Activated T-cell treated with anti-CD3 and anti-CD28 coated beads, Interleukin-2, amount 50 U/mL, for 4 hours (primary cell): ENCODE data around the gene CENPX. TPM values are rescaled to one million over a fixed set of nuclear protein-coding genes. Genes with fewer than 3 reads are reported as not detected.
A peak's percentile ranks its signal among the peaks of the same experiment; 100 is the strongest.

Experiments used
- ATAC-seq, 2 donors: fragments of 200-7000 bp; cut with Tn5 transposase; one replicate each; pipeline ENCODE4 v1.10.0; 2021
- DNase-seq: peaks from one replicate; pipeline ENCODE4 v3.0.0-alpha.2; 2020
- H3K27me3 Mint-ChIP-seq: one replicate; pipeline ENCODE4 v1.8.0; 2021; ENCODE audit warnings: low read depth, mixed read lengths
- H3K36me3 Mint-ChIP-seq: one replicate; pipeline ENCODE4 v1.8.0; 2022; ENCODE audit warnings: mixed read lengths; ENCODE audit not compliant: insufficient read depth
- H3K4me1 Mint-ChIP-seq: one replicate; pipeline ENCODE4 v1.8.0; 2021; ENCODE audit warnings: low read depth, mixed read lengths
- H3K4me3 Mint-ChIP-seq: one replicate; pipeline ENCODE4 v1.8.0; 2021; ENCODE audit warnings: mild to moderate bottlenecking, moderate library complexity, mixed read lengths
- H3K9me3 Mint-ChIP-seq: one replicate; pipeline ENCODE4 v1.8.0; 2021; ENCODE audit warnings: mixed read lengths
- total RNA-seq, 3 donors: library from RNA; stranded (reverse); gene quantifications; one replicate each; pipeline ENCODE4 v1.2.1, GENCODE V29; 2021

Gene CENPX
- total RNA-seq, 3 donors from 2014 or later, result 145 to 189 (median 183) TPM

- ATAC-seq (no peak), DNase-seq (no peak)
- H3K4me3 Mint-ChIP-seq, result no peak overlapping the region
Observed at GRCh38 chr17:82028246-82028645, 5.6 kb upstream of the CENPX start.

DNA sequence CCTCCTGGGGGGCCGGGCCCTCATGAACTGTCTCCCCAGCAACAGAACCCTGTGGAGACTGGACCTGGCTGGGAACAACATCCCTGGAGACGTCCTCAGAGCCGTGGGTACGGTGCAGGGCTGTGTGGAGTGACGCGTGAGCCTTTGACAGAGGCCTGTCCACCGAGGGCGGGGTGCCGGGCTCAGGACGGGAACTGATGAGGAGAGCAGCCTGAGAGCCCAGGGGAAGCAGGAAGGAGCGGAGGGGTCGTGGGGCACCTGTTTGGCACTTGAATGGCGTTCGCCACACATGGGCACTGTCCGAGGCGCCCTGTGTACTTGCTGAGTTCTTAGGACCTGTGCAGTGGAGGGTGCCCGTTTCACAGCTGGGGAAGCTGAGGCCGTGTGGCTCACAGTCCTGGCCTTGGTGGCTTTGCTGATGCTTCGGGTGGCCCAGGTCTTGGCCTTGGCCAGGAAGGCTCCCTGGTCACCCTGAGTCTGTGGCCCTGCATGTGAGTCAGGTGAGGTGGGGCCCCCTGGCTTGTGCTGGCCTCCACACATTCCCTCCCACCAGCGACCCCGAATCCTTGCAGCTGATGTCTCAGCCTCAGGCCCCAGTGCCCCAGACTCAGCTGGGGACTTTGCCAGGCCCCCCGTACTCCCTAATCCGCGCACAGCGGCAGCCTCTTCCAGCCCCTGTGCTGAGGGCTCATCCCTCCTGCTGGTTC, 2.9 kb upstream of the CENPX start:
- DNase-seq (no peak), ATAC-seq (no peak)
- H3K4me3 Mint-ChIP-seq, result no peak overlapping the region
- H3K4me1 Mint-ChIP-seq, result peaks cover 28% of the 10 kb centered on the region
- no peaks in the 10 kb centered on the region for H3K9me3 Mint-ChIP-seq
- no peaks in the 10 kb centered on the region for H3K36me3 Mint-ChIP-seq
- H3K27me3 Mint-ChIP-seq, result no peaks in the 10 kb centered on the region

More at GRCh38 chr17:82028246-82028645, 5.6 kb upstream of the CENPX start:
- Mint-ChIP-seq H3K4me1 (peaks cover 20% of the 10 kb centered on the region), H3K27me3 (no peaks in the 10 kb centered on the region), H3K36me3 (no peaks in the 10 kb centered on the region), H3K9me3 (no peaks in the 10 kb centered on the region)

- H3K9me3 Mint-ChIP-seq, result no peaks in the 10 kb centered on the region
- H3K4me3 Mint-ChIP-seq, result no peak overlapping the region
- no peak for ATAC-seq
- H3K4me1 Mint-ChIP-seq, result peaks cover 26% of the 10 kb centered on the region
- no peaks in the 10 kb centered on the region for H3K27me3 Mint-ChIP-seq
- no peaks in the 10 kb centered on the region for H3K36me3 Mint-ChIP-seq
- no peak for DNase-seq
Observed at GRCh38 chr17:82024859-82025258, 2.2 kb upstream of the CENPX start.

GRCh38 chr17:82023447-82024241, 966 bp upstream of the CENPX start:
- Mint-ChIP-seq H3K9me3 (no peaks in the 10 kb centered on the region), H3K4me3 (peak overlapping the region; percentile 78), H3K36me3 (no peaks in the 10 kb centered on the region), H3K27me3 (no peaks in the 10 kb centered on the region), H3K4me1 (peaks cover 20% of the 10 kb centered on the region)
- ATAC-seq, result peak; percentile 1
- no peak for DNase-seq

DNA sequence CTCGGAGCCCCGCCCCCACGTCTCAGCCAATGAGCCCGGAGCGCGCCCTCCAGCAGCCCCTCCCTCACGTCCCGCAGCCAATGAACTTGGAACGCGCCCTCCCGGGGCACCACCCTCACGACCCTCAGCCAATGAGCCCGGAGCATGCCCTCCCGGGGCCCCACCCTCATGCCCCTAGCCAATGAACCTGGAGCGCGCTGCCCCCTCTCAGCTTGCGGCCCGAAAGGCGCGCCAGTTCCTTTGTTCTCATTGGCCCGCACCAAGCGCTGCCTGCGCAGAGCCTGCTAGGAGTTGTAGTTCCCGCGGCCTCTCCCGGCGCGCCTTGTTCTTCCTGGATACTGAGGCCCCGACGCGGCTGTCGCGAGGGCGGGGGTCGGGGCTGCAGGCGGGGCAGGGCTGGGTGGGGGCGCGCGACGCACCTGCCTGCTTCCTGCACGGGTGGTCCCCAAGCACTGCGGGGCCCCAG, 336 bp upstream of the CENPX start, which contains the start of gene LRRC45:
LRRC45 (plus strand) TSS at position 325 of the 466 bp plus-strand sequence. CDS start 339 bp downstream, outside the sequence.
- H3K27me3 Mint-ChIP-seq, result no peaks in the 10 kb centered on the region
- H3K4me1 Mint-ChIP-seq, result peaks cover 20% of the 10 kb centered on the region
- ATAC-seq (peak; percentile 94 to 95), DNase-seq (peak; percentile 100)
- H3K9me3 Mint-ChIP-seq, result no peaks in the 10 kb centered on the region
- H3K4me3 Mint-ChIP-seq, result peak within 1 kb of the TSS; percentile 88
- H3K36me3 Mint-ChIP-seq, result no peaks in the 10 kb centered on the region

- Mint-ChIP-seq H3K4me1 (peaks cover 17% of the 10 kb centered on the region), H3K9me3 (no peaks in the 10 kb centered on the region), H3K36me3 (no peaks in the 10 kb centered on the region), H3K27me3 (no peaks in the 10 kb centered on the region), H3K4me3 (peak overlapping the region; percentile 88)
- DNase-seq (no peak), ATAC-seq (no peak)
Observed at GRCh38 chr17:82021900-82022309, 773 bp downstream of the CENPX start.

GRCh38 chr17:82021107-82021899, 1.4 kb downstream of the CENPX start:
- H3K4me3 Mint-ChIP-seq, result peak overlapping the region; percentile 88
- no peaks in the 10 kb centered on the region for H3K9me3 Mint-ChIP-seq
- peaks cover 17% of the 10 kb centered on the region for H3K4me1 Mint-ChIP-seq
- ATAC-seq (no peak), DNase-seq (peak; percentile 56)
- no peaks in the 10 kb centered on the region for H3K36me3 Mint-ChIP-seq
- no peaks in the 10 kb centered on the region for H3K27me3 Mint-ChIP-seq

- Mint-ChIP-seq H3K27me3 (no peaks in the 10 kb centered on the region), H3K4me3 (no peak overlapping the region), H3K36me3 (no peaks in the 10 kb centered on the region), H3K9me3 (no peaks in the 10 kb centered on the region), H3K4me1 (peaks cover 17% of the 10 kb centered on the region)
- DNase-seq (no peak), ATAC-seq (no peak)
Observed at GRCh38 chr17:82020572-82021106, 2.0 kb downstream of the CENPX start.

GRCh38 chr17:82019690-82020571, 2.7 kb downstream of the CENPX start:
- no peaks in the 10 kb centered on the region for H3K36me3 Mint-ChIP-seq
- H3K27me3 Mint-ChIP-seq, result no peaks in the 10 kb centered on the region
- H3K9me3 Mint-ChIP-seq, result no peaks in the 10 kb centered on the region
- DNase-seq, result peak; percentile 58
- peak overlapping the region; percentile 38 for H3K4me3 Mint-ChIP-seq
- ATAC-seq, result no peak
- peaks cover 17% of the 10 kb centered on the region for H3K4me1 Mint-ChIP-seq

DNA sequence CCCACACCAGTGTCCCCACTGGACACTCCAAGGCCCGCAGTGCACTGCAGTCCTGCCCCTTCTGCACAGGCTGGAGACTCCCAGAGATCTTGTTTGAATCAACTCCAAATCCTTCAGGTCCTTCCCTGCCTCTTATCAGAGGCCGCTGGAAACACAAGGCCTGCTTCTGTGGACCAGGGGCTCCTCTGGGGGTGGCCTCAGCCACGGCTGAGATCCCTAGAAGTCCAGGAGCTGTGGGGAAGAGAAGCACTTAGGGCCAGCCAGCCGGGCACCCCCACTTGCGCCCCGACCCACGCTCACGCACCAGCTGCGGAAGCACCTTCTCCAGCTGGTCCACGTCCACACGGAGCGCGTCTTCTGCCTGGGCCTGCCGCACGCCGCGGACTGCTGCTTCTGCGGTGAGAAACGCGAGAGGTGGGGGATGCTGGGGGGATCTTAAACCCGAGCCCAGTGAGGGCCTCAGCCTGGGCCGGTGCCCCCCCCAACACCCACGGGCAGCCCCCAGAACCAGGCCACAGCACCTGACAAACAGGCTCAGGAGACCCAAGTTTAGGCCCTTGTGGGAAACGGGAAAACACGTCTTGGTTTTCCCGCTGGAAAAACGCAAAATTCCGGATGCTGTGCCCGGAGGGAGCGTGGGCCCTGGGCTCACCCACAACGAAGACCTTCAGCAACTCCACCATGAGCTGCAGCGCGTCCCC, 3.5 kb downstream of the CENPX start:
- H3K4me1 Mint-ChIP-seq, result peaks cover 15% of the 10 kb centered on the region
- no peaks in the 10 kb centered on the region for H3K27me3 Mint-ChIP-seq
- no peak overlapping the region for H3K4me3 Mint-ChIP-seq
- ATAC-seq (no peak), DNase-seq (no peak)
- H3K9me3 Mint-ChIP-seq, result no peaks in the 10 kb centered on the region
- H3K36me3 Mint-ChIP-seq, result no peaks in the 10 kb centered on the region

GRCh38 chr17:82018152-82018988, 4.3 kb downstream of the CENPX start:
- no peaks in the 10 kb centered on the region for H3K27me3 Mint-ChIP-seq
- ATAC-seq (no peak), DNase-seq (no peak)
- no peak overlapping the region for H3K4me3 Mint-ChIP-seq
- H3K4me1 Mint-ChIP-seq, result peaks cover 10% of the 10 kb centered on the region
- H3K9me3 Mint-ChIP-seq, result no peaks in the 10 kb centered on the region
- no peaks in the 10 kb centered on the region for H3K36me3 Mint-ChIP-seq

- Mint-ChIP-seq H3K4me1 (peaks cover 10% of the 10 kb centered on the region), H3K36me3 (no peaks in the 10 kb centered on the region), H3K27me3 (no peaks in the 10 kb centered on the region), H3K4me3 (no peak overlapping the region), H3K9me3 (no peaks in the 10 kb centered on the region)
- ATAC-seq (no peak), DNase-seq (no peak)
Observed at GRCh38 chr17:82017612-82018151, 5.0 kb downstream of the CENPX start.
